GM23338 (cell line): ENCODE results near the gene CACNA2D2. TPM values are rescaled to one million over a fixed set of nuclear protein-coding genes. Genes with fewer than 3 reads are reported as not detected.

Experiments
- EZH2phosphoT487 ChIP-seq: fragments of 200-600 bp; sonication (generic); IDR thresholded peaks from one replicate; pipeline ENCODE4 v1.8.1; 2018; ENCODE audit warnings: antibody characterized with exemption; ENCODE audit not compliant: unreplicated experiment
- NANOG ChIP-seq: IDR thresholded peaks from 2 replicates; pipeline ENCODE4 v1.6.1; 2016; ENCODE audit warnings: antibody characterized with exemption, borderline replicate concordance
- STAT1 ChIP-seq: IDR thresholded peaks from one replicate; pipeline ENCODE4 v1.6.1; 2016; ENCODE audit warnings: antibody characterized with exemption; ENCODE audit not compliant: unreplicated experiment
- polyA plus RNA-seq: library from polyadenylated mRNA; unstranded; fragments of >200 nt; fragmentation: Nextera tagmentation; extraction: Ambion mirVana; gene quantifications from 2 replicates; pipeline ENCODE4 v1.2.1, GENCODE V29; 2016
- total RNA-seq: library from RNA; depleted of rRNA; stranded (reverse); fragments of >200 nt; shearing (Covaris generic); gene quantifications from 2 replicates; pipeline ENCODE4 v1.2.3, GENCODE V29; 2014
- TF ChIP-seq, protein P1 (sequence below): fragments of 250-450 bp; sonication (Bioruptor Pico); IDR thresholded peaks from 2 replicates; pipeline ENCODE4 v1.5.0; 2020; ENCODE audit warnings: mild to moderate bottlenecking, moderate library complexity
- TF ChIP-seq, protein P2 (sequence below), 2 experiments: fragments of 200-600 bp in 1 of 2; sonication (generic) in 1 of 2; conservative IDR thresholded peaks; 2 replicates each; pipeline versions ENCODE4 v1.5.1 to v1.6.1; 2016 to 2017; ENCODE audit warnings: antibody characterized with exemption in 2 of 2, low read depth in 2 of 2, mild to moderate bottlenecking in 2 of 2, moderate library complexity in 1 of 2
- TF ChIP-seq, protein P3 (sequence below): IDR thresholded peaks from one replicate; pipeline ENCODE4 v1.6.1; 2018; ENCODE audit warnings: antibody characterized with exemption; ENCODE audit not compliant: unreplicated experiment

The CACNA2D2 gene
- total and polyA plus RNA-seq, 2 experiments from 2014 or later: 4.7 to 11.4 TPM

DNA sequence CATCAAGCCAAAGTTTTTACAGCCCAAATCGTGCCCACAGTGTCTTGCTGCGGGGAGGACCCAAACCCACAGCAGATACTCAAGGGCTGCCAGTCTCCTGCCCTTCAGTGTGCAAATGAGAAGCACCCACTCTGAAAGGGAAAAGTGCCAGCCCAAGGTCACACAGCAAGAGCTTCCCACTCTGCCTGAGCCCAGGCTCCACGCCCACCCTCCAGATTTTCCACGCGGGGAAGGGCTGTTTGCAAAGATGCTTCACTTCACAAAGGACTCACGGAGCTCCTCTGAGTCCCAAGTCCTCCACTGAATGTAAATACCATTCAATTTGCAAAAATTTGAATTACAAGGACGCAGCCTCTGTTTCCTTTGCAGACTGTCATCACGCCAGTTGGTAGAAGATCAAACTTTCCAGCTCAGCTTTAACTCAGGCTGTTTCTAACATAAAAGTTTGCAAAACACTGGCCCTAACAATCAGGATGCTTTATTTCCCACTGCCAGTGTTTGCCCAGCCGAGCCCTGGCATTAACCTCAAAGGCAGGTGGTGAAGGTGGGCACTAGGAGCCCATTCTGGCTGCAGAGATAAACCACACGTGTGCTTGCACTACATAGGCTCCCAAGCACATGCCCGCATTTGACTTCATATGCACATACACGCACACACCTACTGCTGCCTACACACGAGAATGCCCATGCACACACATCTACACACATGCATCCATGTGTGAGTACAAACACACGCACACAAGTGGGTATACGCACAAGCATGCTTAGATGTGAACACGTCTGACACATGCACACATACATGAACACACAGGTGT, 7.6 kb downstream of the CACNA2D2 start (continued):
- TF ChIP-seq, protein P1, sequence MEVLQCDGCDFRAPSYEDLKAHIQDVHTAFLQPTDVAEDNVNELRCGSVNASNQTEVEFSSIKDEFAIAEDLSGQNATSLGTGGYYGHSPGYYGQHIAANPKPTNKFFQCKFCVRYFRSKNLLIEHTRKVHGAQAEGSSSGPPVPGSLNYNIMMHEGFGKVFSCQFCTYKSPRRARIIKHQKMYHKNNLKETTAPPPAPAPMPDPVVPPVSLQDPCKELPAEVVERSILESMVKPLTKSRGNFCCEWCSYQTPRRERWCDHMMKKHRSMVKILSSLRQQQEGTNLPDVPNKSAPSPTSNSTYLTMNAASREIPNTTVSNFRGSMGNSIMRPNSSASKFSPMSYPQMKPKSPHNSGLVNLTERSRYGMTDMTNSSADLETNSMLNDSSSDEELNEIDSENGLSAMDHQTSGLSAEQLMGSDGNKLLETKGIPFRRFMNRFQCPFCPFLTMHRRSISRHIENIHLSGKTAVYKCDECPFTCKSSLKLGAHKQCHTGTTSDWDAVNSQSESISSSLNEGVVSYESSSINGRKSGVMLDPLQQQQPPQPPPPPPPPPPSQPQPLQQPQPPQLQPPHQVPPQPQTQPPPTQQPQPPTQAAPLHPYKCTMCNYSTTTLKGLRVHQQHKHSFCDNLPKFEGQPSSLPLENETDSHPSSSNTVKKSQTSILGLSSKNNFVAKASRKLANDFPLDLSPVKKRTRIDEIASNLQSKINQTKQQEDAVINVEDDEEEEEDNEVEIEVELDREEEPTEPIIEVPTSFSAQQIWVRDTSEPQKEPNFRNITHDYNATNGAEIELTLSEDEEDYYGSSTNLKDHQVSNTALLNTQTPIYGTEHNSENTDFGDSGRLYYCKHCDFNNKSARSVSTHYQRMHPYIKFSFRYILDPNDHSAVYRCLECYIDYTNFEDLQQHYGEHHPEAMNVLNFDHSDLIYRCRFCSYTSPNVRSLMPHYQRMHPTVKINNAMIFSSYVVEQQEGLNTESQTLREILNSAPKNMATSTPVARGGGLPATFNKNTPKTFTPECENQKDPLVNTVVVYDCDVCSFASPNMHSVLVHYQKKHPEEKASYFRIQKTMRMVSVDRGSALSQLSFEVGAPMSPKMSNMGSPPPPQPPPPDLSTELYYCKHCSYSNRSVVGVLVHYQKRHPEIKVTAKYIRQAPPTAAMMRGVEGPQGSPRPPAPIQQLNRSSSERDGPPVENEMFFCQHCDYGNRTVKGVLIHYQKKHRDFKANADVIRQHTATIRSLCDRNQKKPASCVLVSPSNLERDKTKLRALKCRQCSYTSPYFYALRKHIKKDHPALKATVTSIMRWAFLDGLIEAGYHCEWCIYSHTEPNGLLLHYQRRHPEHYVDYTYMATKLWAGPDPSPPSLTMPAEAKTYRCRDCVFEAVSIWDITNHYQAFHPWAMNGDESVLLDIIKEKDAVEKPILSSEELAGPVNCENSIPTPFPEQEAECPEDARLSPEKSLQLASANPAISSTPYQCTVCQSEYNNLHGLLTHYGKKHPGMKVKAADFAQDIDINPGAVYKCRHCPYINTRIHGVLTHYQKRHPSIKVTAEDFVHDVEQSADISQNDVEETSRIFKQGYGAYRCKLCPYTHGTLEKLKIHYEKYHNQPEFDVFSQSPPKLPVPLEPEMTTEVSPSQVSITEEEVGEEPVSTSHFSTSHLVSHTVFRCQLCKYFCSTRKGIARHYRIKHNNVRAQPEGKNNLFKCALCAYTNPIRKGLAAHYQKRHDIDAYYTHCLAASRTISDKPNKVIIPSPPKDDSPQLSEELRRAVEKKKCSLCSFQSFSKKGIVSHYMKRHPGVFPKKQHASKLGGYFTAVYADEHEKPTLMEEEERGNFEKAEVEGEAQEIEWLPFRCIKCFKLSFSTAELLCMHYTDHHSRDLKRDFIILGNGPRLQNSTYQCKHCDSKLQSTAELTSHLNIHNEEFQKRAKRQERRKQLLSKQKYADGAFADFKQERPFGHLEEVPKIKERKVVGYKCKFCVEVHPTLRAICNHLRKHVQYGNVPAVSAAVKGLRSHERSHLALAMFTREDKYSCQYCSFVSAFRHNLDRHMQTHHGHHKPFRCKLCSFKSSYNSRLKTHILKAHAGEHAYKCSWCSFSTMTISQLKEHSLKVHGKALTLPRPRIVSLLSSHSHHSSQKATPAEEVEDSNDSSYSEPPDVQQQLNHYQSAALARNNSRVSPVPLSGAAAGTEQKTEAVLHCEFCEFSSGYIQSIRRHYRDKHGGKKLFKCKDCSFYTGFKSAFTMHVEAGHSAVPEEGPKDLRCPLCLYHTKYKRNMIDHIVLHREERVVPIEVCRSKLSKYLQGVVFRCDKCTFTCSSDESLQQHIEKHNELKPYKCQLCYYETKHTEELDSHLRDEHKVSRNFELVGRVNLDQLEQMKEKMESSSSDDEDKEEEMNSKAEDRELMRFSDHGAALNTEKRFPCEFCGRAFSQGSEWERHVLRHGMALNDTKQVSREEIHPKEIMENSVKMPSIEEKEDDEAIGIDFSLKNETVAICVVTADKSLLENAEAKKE (CRISPR knock-in tag): no peak
- TF ChIP-seq, protein P2, sequence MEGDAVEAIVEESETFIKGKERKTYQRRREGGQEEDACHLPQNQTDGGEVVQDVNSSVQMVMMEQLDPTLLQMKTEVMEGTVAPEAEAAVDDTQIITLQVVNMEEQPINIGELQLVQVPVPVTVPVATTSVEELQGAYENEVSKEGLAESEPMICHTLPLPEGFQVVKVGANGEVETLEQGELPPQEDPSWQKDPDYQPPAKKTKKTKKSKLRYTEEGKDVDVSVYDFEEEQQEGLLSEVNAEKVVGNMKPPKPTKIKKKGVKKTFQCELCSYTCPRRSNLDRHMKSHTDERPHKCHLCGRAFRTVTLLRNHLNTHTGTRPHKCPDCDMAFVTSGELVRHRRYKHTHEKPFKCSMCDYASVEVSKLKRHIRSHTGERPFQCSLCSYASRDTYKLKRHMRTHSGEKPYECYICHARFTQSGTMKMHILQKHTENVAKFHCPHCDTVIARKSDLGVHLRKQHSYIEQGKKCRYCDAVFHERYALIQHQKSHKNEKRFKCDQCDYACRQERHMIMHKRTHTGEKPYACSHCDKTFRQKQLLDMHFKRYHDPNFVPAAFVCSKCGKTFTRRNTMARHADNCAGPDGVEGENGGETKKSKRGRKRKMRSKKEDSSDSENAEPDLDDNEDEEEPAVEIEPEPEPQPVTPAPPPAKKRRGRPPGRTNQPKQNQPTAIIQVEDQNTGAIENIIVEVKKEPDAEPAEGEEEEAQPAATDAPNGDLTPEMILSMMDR (conservative IDR thresholded peaks at IDR 0.05; ENCODE audit: low read depth in 2 of 2): no peak
- TF ChIP-seq, protein P3, sequence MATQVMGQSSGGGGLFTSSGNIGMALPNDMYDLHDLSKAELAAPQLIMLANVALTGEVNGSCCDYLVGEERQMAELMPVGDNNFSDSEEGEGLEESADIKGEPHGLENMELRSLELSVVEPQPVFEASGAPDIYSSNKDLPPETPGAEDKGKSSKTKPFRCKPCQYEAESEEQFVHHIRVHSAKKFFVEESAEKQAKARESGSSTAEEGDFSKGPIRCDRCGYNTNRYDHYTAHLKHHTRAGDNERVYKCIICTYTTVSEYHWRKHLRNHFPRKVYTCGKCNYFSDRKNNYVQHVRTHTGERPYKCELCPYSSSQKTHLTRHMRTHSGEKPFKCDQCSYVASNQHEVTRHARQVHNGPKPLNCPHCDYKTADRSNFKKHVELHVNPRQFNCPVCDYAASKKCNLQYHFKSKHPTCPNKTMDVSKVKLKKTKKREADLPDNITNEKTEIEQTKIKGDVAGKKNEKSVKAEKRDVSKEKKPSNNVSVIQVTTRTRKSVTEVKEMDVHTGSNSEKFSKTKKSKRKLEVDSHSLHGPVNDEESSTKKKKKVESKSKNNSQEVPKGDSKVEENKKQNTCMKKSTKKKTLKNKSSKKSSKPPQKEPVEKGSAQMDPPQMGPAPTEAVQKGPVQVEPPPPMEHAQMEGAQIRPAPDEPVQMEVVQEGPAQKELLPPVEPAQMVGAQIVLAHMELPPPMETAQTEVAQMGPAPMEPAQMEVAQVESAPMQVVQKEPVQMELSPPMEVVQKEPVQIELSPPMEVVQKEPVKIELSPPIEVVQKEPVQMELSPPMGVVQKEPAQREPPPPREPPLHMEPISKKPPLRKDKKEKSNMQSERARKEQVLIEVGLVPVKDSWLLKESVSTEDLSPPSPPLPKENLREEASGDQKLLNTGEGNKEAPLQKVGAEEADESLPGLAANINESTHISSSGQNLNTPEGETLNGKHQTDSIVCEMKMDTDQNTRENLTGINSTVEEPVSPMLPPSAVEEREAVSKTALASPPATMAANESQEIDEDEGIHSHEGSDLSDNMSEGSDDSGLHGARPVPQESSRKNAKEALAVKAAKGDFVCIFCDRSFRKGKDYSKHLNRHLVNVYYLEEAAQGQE: no peak
- no peak for TF ChIP-seq NANOG
- TF ChIP-seq STAT1: no peak
- no peak for TF ChIP-seq EZH2phosphoT487
